Smooth muscle cell (in vitro differentiated cells): ENCODE results near the gene TMEM163. TPM values are rescaled to one million over a fixed set of nuclear protein-coding genes. Genes with fewer than 3 reads are reported as not detected.

ENCODE experiments used
- DNase-seq: peaks from one replicate; lab custom pipeline; 2025; ENCODE audit not compliant: unreplicated experiment; lab: John Stamatoyannopoulos, UW
- H2AFZ ChIP-seq: fragments of 200-600 bp; sonication (generic); 2 replicates; pipeline ENCODE4 v1.6.0; 2016; ENCODE audit warnings: antibody characterized with exemption, low read depth, mild to moderate bottlenecking
- H3F3A ChIP-seq: fragments of 200-600 bp; sonication (generic); 2 replicates; pipeline ENCODE4 v1.6.0; 2017; ENCODE audit warnings: antibody characterized with exemption, low read depth
- H3K27ac ChIP-seq: fragments of 200-600 bp; sonication (generic); 2 replicates; pipeline ENCODE4 v1.5.1; 2016; ENCODE audit warnings: low read depth, mild to moderate bottlenecking
- H3K27me3 ChIP-seq: fragments of 200-600 bp; sonication (generic); 2 replicates; pipeline ENCODE4 v1.6.1; 2016; ENCODE audit warnings: low read depth, mild to moderate bottlenecking
- H3K36me3 ChIP-seq: fragments of 200-600 bp; sonication (generic); 2 replicates; pipeline ENCODE4 v1.5.1; 2016; ENCODE audit warnings: low read depth
- H3K4me1 ChIP-seq: fragments of 200-600 bp; sonication (generic); 2 replicates; pipeline ENCODE4 v1.5.1; 2016; ENCODE audit warnings: low read depth
- H3K4me2 ChIP-seq: fragments of 200-600 bp; sonication (generic); 2 replicates; pipeline ENCODE4 v1.6.0; 2016; ENCODE audit warnings: mild to moderate bottlenecking
- H3K4me3 ChIP-seq: fragments of 200-600 bp; sonication (generic); 2 replicates; pipeline ENCODE4 v1.5.1; 2016; ENCODE audit warnings: mild to moderate bottlenecking
- H3K79me2 ChIP-seq: fragments of 200-600 bp; sonication (generic); 2 replicates; pipeline ENCODE4 v1.6.0; 2016; ENCODE audit warnings: low read depth, mild to moderate bottlenecking
- H3K9ac ChIP-seq: fragments of 200-600 bp; sonication (generic); 2 replicates; pipeline ENCODE4 v1.6.0; 2016; ENCODE audit warnings: low read depth
- H3K9me3 ChIP-seq: fragments of 200-600 bp; sonication (generic); replicated peaks from 2 replicates; pipeline ENCODE4 v1.5.1; 2016; ENCODE audit warnings: low read depth
- H4K20me1 ChIP-seq: fragments of 200-600 bp; sonication (generic); 2 replicates; pipeline ENCODE4 v1.6.0; 2016; ENCODE audit warnings: low read depth
- CTCF ChIP-seq: fragments of 200-600 bp; sonication (generic); IDR thresholded peaks from 2 replicates; pipeline ENCODE4 v1.5.1; 2017; ENCODE audit warnings: borderline replicate concordance, mild to moderate bottlenecking, antibody characterized with exemption; ENCODE audit not compliant: insufficient read depth, poor library complexity, severe bottlenecking
- WGBS: methylation state at CpG from one replicate; pipeline ENCODE4 v1.1.7; 2016; ENCODE audit warnings: low lambda C conversion rate; 5-methylcytosine and 5-hydroxymethylcytosine counted together
- polyA plus RNA-seq: library from polyadenylated mRNA; unstranded; fragments of >200 nt; fragmentation: Nextera tagmentation; extraction: Ambion mirVana; gene quantifications from 2 replicates; pipeline ENCODE4 v1.2.1, GENCODE V29; 2016
- total RNA-seq: library from RNA; depleted of rRNA; stranded (reverse); fragments of >200 nt; gene quantifications from 2 replicates; pipeline ENCODE4 v1.2.3, GENCODE V29; 2014

The TMEM163 gene
- total and polyA plus RNA-seq, 2 experiments from 2014 or later: 0.31 TPM; not detected in 1

DNA sequence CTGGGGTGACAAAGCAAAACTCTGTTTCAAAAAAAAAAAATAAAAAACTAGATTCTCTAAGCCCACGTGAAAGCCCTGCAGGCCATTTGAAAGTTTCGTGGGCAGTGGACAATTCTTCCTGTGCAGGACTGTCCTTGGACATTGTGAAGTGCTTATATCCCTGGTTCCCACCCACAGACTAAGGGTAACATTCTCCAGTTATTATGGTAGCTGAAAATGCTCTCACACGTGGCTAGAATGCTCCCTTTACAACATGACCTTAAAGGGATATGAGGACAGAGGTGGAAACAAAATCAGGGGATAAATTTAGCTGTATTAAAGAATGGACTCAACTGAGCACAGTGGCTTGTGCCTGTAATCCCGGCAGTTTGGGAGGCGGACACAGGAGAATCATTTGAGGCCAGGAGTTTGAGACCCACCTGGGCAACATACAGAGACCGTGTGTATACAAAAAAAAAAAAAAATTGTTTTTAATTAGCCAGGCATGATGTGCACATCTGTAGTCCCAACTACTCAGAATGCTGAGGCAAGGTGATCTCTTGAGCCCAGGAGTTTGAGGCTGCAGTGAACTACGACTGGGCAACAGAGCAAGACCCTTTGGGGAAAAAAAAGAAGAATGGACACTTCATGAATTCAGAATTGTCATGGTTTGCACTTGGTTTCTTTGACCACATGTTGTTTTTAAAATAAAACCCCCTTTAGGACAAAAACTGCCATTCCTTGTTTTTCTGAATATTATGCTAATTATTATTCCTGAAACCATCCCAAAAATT is 297.1 kb downstream of the TMEM163 start:
- H3F3A ChIP-seq: no peaks in the 10 kb centered on the region
- no peak for DNase-seq
- WGBS: 73% methylated on average over 7 of the region's 7 CpGs

DNA sequence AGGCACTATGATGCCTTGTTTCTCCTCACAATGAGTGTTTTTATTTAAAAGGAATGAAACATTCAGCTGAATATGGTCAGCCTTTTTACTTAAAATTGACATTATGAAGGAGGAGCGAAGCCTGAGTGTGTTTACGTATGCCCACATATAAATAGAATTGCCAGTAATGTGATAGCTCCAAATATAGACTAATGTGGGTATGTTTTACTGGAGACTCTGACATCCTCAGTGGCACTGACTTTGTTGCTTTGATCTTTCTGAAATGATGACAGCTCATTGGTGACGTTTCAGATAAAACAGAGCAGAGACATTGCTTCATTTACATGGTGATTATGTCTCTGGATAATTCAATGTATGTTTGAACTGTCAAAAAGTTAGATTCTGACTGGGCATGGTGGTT is 297.9 kb downstream of the TMEM163 start:
- H3K27me3 ChIP-seq: no peaks in the 10 kb centered on the region
- no peaks in the 10 kb centered on the region for H4K20me1 ChIP-seq
- H3K4me3 ChIP-seq: no peak overlapping the region
- no peak overlapping the region for H2AFZ ChIP-seq
- H3K9me3 ChIP-seq: no peaks in the 10 kb centered on the region
- H3K4me2 ChIP-seq: no peak overlapping the region
- no peak overlapping the region for H3K9ac ChIP-seq
- WGBS: 80% methylated on average over 3 of the region's 3 CpGs
- no peaks in the 10 kb centered on the region for H3K79me2 ChIP-seq
- H3K4me1 ChIP-seq: no peaks in the 10 kb centered on the region
- DNase-seq: no peak
- TF ChIP-seq CTCF: no peak
- H3K36me3 ChIP-seq: no peaks in the 10 kb centered on the region
- no peak overlapping the region for H3K27ac ChIP-seq
- no peaks in the 10 kb centered on the region for H3F3A ChIP-seq

More for the DNA sequence above, 297.1 kb downstream of the TMEM163 start:
- Histone ChIP-seq H2AFZ (no peak overlapping the region), H3K9me3 (no peaks in the 10 kb centered on the region), H3K4me2 (no peak overlapping the region), H3K4me1 (no peaks in the 10 kb centered on the region), H3K9ac (no peak overlapping the region), H3K4me3 (no peak overlapping the region), H3K79me2 (no peaks in the 10 kb centered on the region), H3K27ac (no peak overlapping the region), H4K20me1 (no peaks in the 10 kb centered on the region), H3K36me3 (no peaks in the 10 kb centered on the region), H3K27me3 (no peaks in the 10 kb centered on the region)
- TF ChIP-seq CTCF: no peak

- TF ChIP-seq CTCF: no peak
- Histone ChIP-seq H3K36me3 (no peaks in the 10 kb centered on the region), H3K4me2 (no peak overlapping the region), H3K4me1 (no peaks in the 10 kb centered on the region), H4K20me1 (no peaks in the 10 kb centered on the region), H2AFZ (no peak overlapping the region), H3F3A (no peaks in the 10 kb centered on the region), H3K9ac (no peak overlapping the region), H3K9me3 (no peaks in the 10 kb centered on the region), H3K4me3 (no peak overlapping the region), H3K79me2 (no peaks in the 10 kb centered on the region), H3K27me3 (no peaks in the 10 kb centered on the region), H3K27ac (no peak overlapping the region)
- whole genome bisulfite sequencing: 86% methylated on average over 7 of the region's 7 CpGs
- no peak for DNase-seq
Measured at GRCh38 chr2:134420259-134420658, 298.5 kb downstream of the TMEM163 start.
